Gastrocnemius medialis (tissue), 4 donors: ENCODE results near the gene KCNB1. TPM values are rescaled to one million over a fixed set of nuclear protein-coding genes. Genes with fewer than 3 reads are reported as not detected.

Source experiments
- ATAC-seq, 2 donors: fragments of 150-250 bp; one replicate each; pipeline ENCODE4 v1.9.1; 2016
- DNase-seq, 2 donors: peaks; one replicate each; pipeline ENCODE4 v3.0.0-alpha.2; 2019
- H3K27ac ChIP-seq, 4 donors: fragments of 200-600 bp; sonication (generic); 1 replicate in 1 of 4; 2 replicates in 3 of 4; pipeline ENCODE4 v1.5.1; 2016 to 2018; ENCODE audit warnings: mild to moderate bottlenecking in 2 of 4, moderate library complexity in 1 of 4
- H3K27me3 ChIP-seq, 3 donors: fragments of 200-600 bp; sonication (generic) in 2 of 3; 1 replicate in 1 of 3; 2 replicates in 2 of 3; pipeline versions ENCODE4 v1.5.1 to v1.6.0; 2016 to 2019; ENCODE audit warnings: mild to moderate bottlenecking in 1 of 3, moderate library complexity in 1 of 3
- H3K36me3 ChIP-seq, 2 donors: fragments of 200-600 bp; sonication (generic) in 1 of 2; one replicate each; pipeline ENCODE4 v1.5.1; 2017 to 2018
- H3K4me1 ChIP-seq, 2 donors: fragments of 200-600 bp; sonication (generic) in 1 of 2; one replicate each; pipeline ENCODE4 v1.5.1; 2016 to 2017; ENCODE audit warnings: mild to moderate bottlenecking in 2 of 2
- H3K4me3 ChIP-seq, 4 donors: fragments of 200-600 bp; sonication (generic) in 3 of 4; 1 replicate in 1 of 4; 2 replicates in 3 of 4; pipeline ENCODE4 v1.5.1; 2016 to 2019; ENCODE audit warnings: mild to moderate bottlenecking in 2 of 4
- H3K9me3 ChIP-seq, 3 donors: fragments of 200-600 bp; sonication (generic) in 2 of 3; 1 replicate in 1 of 3; 2 replicates in 2 of 3; pipeline ENCODE4 v1.5.1; 2016 to 2019
- POLR2A ChIP-seq, 2 donors: fragments of 450-650 bp; IDR thresholded peaks; one replicate each; pipeline ENCODE4 v1.6.1; 2017; ENCODE audit warnings: antibody characterized with exemption in 2 of 2, mild to moderate bottlenecking in 2 of 2, moderate library complexity in 2 of 2
- in situ Hi-C, 4 donors: fragments of 200-750 bp; cut with MboI; loops; one replicate each; pipeline versions ENCODE4 v1.15.0 to v1.8.0; 2017; ENCODE audit warnings: low sequenced_read_pairs in 4 of 4
- intact Hi-C: fragments of 100-400 bp; cut with DNase I; formaldehyde crosslinking; loops from one replicate; pipeline ENCODE4 v1.15.1; 2023; ENCODE audit warnings: low total_unique reads
- total RNA-seq, 4 donors: library from RNA; depleted of rRNA; stranded (reverse); fragments of >200 nt; gene quantifications; one replicate each; pipeline versions ENCODE4 v1.1.0 to v1.2.3, GENCODE V29; 2016
- TF ChIP-seq, protein P1 (sequence below), 5 experiments: fragments of 450-650 bp in 3 of 5; fragments of 200-600 bp in 2 of 5; sonication (generic) in 2 of 5; IDR thresholded peaks in 4 of 5; conservative IDR thresholded peaks in 1 of 5; 1 replicate in 4 of 5; 2 replicates in 1 of 5; pipeline ENCODE4 v1.5.1; 2016 to 2019; ENCODE audit warnings: antibody characterized with exemption in 5 of 5, mild to moderate bottlenecking in 3 of 5, moderate library complexity in 3 of 5

The KCNB1 gene
- total RNA-seq, 4 donors from 2014 or later, result 6.6 to 34.7 (median 9.4) TPM

DNA sequence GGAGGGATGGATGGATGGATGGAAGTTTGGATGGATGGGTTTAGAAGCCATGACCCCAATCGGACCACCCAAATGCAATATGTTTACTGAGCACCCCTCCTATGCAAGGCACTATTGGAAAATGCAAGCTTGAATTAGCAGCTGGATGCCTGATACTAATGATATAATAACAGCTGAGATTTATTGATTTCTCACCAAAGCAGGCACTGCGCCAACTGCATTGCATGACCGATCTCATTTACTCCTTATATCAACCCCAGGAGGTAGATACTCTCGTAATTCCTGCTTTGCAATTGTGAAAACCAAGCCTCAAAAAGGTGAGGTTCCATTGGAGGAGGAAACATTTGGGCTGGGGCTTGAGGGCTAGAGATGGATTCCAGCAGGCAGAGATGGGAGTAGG lies 89.7 kb downstream of the KCNB1 start:
- DNase-seq, result no peak
- no peaks in the 10 kb centered on the region for H3K36me3 ChIP-seq
- no peak for TF ChIP-seq POLR2A (IDR thresholded peaks at IDR 0.05)
- TF ChIP-seq, protein P1, sequence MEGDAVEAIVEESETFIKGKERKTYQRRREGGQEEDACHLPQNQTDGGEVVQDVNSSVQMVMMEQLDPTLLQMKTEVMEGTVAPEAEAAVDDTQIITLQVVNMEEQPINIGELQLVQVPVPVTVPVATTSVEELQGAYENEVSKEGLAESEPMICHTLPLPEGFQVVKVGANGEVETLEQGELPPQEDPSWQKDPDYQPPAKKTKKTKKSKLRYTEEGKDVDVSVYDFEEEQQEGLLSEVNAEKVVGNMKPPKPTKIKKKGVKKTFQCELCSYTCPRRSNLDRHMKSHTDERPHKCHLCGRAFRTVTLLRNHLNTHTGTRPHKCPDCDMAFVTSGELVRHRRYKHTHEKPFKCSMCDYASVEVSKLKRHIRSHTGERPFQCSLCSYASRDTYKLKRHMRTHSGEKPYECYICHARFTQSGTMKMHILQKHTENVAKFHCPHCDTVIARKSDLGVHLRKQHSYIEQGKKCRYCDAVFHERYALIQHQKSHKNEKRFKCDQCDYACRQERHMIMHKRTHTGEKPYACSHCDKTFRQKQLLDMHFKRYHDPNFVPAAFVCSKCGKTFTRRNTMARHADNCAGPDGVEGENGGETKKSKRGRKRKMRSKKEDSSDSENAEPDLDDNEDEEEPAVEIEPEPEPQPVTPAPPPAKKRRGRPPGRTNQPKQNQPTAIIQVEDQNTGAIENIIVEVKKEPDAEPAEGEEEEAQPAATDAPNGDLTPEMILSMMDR (IDR thresholded peaks at IDR 0.05 in 4 of 5, conservative IDR thresholded peaks at IDR 0.05 in 1 of 5), result no peak
- H3K9me3 ChIP-seq, result no peaks in the 10 kb centered on the region
- no peaks in the 10 kb centered on the region for H3K27me3 ChIP-seq
- H3K4me1 ChIP-seq, result peaks cover 33 to 57% of the 10 kb centered on the region in 2 donors
- intact Hi-C loops (no loop called here), in situ Hi-C loops (no loop called here)
- H3K4me3 ChIP-seq, result no peak overlapping the region
- ATAC-seq, result no peak
- H3K27ac ChIP-seq, result peak overlapping the region in 2 of 4 donors; percentile 47 to 83

DNA sequence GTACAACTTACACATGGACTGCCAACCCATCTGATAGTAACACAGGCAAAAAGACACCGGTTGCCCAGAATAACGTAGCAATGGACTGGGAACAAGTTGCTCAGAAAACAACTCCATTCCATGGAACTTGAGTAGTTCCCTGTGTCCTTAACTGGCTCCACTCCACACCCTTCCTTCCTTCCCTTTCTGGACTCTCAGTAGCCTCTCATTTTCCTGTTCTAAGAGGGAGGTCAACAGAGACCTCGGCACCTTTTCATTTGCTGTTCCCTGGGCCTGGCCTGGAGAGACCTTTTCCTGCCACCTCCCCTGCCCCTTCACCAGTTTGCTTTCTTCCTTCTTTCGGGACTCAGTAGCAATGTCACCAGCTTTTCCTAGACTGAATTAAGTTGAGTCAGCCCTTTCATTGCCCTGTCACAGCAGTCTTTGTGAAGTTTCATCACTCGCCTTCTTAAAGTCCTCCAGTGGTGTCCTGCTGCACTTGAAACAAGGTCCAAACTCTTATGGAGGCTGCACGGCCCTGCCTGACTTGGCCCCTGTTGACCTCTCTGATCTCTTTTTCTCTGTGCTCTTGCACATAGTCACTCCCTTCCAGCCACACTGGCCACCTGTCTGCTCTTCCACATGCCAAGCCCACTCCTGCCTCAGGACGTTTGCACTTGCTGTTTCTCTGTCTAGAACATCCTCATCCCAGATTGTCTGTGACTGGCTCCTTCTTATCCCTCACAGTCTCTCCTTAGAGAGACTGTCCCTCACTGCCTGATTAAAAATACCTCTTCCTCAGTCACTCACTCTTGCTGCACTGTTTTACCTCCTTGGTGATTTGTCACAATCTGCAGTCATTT lies 90.8 kb downstream of the KCNB1 start:
- Histone ChIP-seq H3K27ac (peak overlapping the region; percentile 47 to 83 (median 56)), H3K9me3 (no peaks in the 10 kb centered on the region), H3K4me3 (no peak overlapping the region), H3K36me3 (no peaks in the 10 kb centered on the region), H3K27me3 (no peaks in the 10 kb centered on the region), H3K4me1 (peaks cover 33 to 68% of the 10 kb centered on the region in 2 donors)
- ATAC-seq, result peak; percentile 12 to 41
- TF ChIP-seq, protein P1 (IDR thresholded peaks at IDR 0.05 in 4 of 5, conservative IDR thresholded peaks at IDR 0.05 in 1 of 5), result no peak
- TF ChIP-seq POLR2A (IDR thresholded peaks at IDR 0.05), result no peak
- in situ Hi-C loops (no loop called here), intact Hi-C loops (no loop called here)
- DNase-seq, result no peak

DNA sequence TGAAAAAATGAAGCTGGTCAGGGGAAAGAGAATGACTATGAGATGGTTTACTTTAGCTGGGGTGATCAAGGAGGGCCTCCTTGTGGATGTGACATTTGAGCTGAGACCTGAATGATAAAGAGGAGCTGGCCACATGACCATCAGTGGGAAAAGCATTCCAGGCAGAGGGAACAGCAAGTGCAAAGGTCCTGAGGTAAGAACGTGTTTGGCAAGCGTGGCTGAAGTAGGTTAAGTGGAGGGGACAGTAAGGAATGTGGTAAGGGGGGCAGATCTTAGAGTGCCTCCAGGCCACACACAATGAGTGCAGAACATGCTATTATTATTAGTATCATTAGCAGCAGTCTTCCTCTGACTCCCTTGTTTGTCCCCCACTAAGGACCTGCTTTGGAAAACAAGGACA lies 92.6 kb downstream of the KCNB1 start:
- Histone ChIP-seq H3K27me3 (no peaks in the 10 kb centered on the region), H3K4me3 (no peak overlapping the region), H3K9me3 (no peaks in the 10 kb centered on the region), H3K27ac (peak overlapping the region in 1 of 4 donors; percentile 83), H3K36me3 (no peaks in the 10 kb centered on the region), H3K4me1 (peaks cover 32 to 76% of the 10 kb centered on the region in 2 donors)
- in situ Hi-C loops, result no loop called here
- DNase-seq (no peak), ATAC-seq (no peak)
- no peak for TF ChIP-seq POLR2A (IDR thresholded peaks at IDR 0.05)
- TF ChIP-seq, protein P1 (IDR thresholded peaks at IDR 0.05 in 4 of 5, conservative IDR thresholded peaks at IDR 0.05 in 1 of 5), result no peak
- intact Hi-C loops, result no loop called here

DNA sequence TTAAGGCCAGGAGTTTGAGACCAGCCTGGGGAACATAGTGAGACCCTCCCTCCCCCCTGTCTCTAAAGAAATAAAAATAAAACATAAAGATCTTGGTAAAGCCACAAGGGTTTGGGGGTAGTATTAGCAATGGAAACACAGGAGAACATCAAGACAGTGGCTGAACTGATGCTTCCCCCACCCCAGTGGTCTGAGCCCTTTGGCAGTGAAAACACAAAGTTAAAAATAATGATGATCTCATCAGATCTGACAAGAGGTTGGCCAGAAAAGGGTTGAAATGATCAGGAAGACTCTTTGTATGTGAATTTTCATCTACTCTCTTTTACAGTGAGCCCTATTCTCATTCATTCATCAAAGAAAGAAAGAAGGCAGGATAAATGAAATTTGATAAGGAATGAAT lies 93.7 kb downstream of the KCNB1 start:
- ATAC-seq, result no peak
- TF ChIP-seq, protein P1 (IDR thresholded peaks at IDR 0.05 in 4 of 5, conservative IDR thresholded peaks at IDR 0.05 in 1 of 5), result no peak
- no peak for TF ChIP-seq POLR2A (IDR thresholded peaks at IDR 0.05)
- no peak for DNase-seq
- peak overlapping the region in 3 of 4 donors; percentile 9 to 83 (median 67) for H3K27ac ChIP-seq
- H3K27me3 ChIP-seq, result no peaks in the 10 kb centered on the region
- in situ Hi-C loops, result no loop called here
- H3K36me3 ChIP-seq, result no peaks in the 10 kb centered on the region
- peaks cover 28 to 80% of the 10 kb centered on the region in 2 donors for H3K4me1 ChIP-seq
- H3K4me3 ChIP-seq, result no peak overlapping the region
- intact Hi-C loops, result no loop called here
- no peaks in the 10 kb centered on the region for H3K9me3 ChIP-seq
